ENCODE results near the gene ECE1. TPM values are rescaled to one million over a fixed set of nuclear protein-coding genes. Genes with fewer than 3 reads are reported as not detected.

ECE1 gene
- total and polyA plus RNA-seq, 11 donors, result 37.3 to 140 (median 59.4) TPM

DNA sequence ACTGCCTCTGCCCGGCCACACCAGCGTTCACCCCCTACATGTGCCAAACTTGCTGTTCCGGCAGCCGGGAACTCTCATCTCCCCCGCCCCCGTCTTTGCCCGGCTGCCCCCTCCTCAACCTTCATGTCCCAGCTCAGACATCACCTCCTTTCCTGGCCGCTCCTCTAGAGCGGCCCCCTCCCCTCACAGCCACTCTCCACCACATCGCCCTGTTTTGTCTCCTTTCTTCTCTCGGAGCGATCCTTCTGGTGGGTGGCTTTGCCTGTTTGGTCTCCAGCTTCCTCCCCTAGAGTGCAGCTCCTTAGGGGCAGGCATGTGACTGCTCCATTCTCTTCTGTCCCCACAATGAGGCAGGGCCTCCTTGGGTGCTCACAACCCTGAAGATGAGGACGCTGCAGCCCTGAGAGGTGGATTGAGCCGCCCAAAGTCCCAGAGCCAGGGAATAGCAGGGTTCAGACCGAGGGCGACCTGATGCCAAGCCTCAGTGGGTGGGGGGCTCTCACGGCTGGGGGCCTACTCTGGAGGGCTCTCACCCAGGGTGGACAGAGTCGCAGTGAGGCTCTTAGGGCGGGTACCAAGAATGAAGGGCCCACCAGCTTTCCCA, 44.9 kb upstream of the ECE1 start:
- Histone ChIP-seq H3K36me3 (no peaks in the 10 kb centered on the region), H3K4me3 (peak overlapping the region in 10 of 12 donors; percentile 18 to 50 (median 34)), H3K4me1 (peaks cover 18 to 95% (median 80%) of the 10 kb centered on the region in 12 donors), H3K27ac (peak overlapping the region; percentile 15 to 94 (median 82)), H3K9me3 (no peaks in the 10 kb centered on the region), H3K27me3 (no peaks in the 10 kb centered on the region)
- WGBS, 4 donors, result 56 to 66% (median 62%) methylated on average over 19 of the region's 19 CpGs
- intact Hi-C loops (cut with DNase I), result loop anchor here in 6 of 10 donors (2.0 to 5.0 kb wide), 3 partner anchors 43 to 80 kb away; partner anchors contain the start of gene ECE1 (in 1 of the 6)
- ATAC-seq (no peak), DNase-seq (peak in 1 of 5 donors; percentile 45)
- TF ChIP-seq, protein P1, sequence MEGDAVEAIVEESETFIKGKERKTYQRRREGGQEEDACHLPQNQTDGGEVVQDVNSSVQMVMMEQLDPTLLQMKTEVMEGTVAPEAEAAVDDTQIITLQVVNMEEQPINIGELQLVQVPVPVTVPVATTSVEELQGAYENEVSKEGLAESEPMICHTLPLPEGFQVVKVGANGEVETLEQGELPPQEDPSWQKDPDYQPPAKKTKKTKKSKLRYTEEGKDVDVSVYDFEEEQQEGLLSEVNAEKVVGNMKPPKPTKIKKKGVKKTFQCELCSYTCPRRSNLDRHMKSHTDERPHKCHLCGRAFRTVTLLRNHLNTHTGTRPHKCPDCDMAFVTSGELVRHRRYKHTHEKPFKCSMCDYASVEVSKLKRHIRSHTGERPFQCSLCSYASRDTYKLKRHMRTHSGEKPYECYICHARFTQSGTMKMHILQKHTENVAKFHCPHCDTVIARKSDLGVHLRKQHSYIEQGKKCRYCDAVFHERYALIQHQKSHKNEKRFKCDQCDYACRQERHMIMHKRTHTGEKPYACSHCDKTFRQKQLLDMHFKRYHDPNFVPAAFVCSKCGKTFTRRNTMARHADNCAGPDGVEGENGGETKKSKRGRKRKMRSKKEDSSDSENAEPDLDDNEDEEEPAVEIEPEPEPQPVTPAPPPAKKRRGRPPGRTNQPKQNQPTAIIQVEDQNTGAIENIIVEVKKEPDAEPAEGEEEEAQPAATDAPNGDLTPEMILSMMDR (IDR thresholded peaks at IDR 0.05), result peak in 2 of 12 donors; percentile 17 to 32
- no peak for TF ChIP-seq POLR2A (IDR thresholded peaks at IDR 0.05)

DNA sequence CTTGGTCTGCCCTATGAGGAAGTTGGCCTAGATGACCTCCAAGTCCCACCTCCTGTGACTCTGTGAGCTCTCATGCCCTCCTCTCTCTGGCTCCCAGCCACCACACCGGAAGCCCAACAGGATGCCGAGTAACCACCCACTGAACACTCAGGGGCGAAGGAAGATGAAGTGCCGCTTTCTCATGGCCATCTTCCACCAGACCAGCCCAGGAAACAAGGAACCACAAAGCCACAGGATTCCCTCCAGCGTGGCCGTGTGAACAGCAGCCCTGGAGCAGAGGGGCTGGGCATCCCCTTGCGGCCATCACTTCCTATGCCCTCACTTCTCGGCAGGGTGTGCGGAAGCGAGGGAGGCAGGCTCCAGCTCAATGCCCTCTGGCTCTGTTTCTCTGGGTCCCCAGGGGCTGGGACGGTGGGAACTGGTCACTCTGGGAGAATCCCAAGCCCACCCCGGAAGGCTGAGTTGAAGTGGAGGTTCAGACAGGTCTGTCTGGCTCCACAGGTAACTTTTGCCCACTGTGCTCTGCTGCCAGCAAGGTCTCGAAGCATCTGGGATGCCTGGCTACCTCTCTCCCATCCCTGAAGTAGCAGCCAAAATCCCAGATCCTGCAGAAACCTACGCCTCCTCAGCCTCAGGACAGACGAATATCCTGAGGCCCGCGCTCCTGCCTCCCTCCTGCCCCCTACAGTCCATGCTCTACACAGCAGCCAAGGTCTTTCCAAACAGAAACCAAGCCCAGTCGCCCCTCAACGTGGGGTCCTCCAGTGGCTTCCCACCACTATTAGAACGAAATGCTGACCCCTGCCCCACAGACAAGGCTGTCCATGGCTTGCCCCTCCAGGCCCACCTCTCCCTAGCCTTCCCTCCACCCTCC, 44.2 kb upstream of the ECE1 start:
- Histone ChIP-seq H3K36me3 (no peaks in the 10 kb centered on the region), H3K4me3 (peak overlapping the region in 10 of 12 donors; percentile 18 to 50 (median 34)), H3K9me3 (no peaks in the 10 kb centered on the region), H3K27me3 (no peaks in the 10 kb centered on the region), H3K4me1 (peaks cover 18 to 93% (median 74%) of the 10 kb centered on the region in 12 donors), H3K27ac (peak overlapping the region; percentile 15 to 94 (median 82))
- DNase-seq, result peak; percentile 76 to 88 (median 77)
- TF ChIP-seq POLR2A (IDR thresholded peaks at IDR 0.05), result peak in 1 of 2 donors; percentile 8
- TF ChIP-seq, protein P1 (IDR thresholded peaks at IDR 0.05), result peak; percentile 67 to 91 (median 84)
- intact Hi-C loops (cut with DNase I), result loop anchor here in 9 of 10 donors (1.0 to 5.0 kb wide), 4 partner anchors 42 to 80 kb away; partner anchors contain the start of gene ECE1 (in 4 of the 9)
- ATAC-seq, result peak; percentile 23 to 59 (median 53)
- 21 to 37% (median 35%) methylated on average over 18 to 20 of the region's 20 CpGs for WGBS, 4 donors

DNA sequence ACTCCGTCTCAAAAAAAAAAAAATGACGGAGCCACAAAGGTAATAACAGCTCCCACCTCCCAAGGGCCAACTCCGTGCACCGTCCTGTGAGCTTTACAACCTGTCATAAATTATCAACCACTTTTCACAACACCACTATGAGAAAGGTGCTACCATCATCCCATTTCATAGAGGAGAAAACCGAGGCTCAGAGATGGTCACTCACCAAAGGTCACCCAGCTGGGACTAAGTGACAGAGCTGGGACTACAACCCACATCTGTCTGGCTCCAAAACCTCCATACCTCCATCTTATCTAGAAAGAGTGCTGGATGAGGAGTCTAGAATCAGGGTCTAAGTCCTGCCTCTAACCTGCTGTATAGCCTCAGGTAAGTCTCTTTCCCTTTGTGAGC, 43.6 kb upstream of the ECE1 start:
- H3K36me3 ChIP-seq, result no peaks in the 10 kb centered on the region
- no peaks in the 10 kb centered on the region for H3K27me3 ChIP-seq
- WGBS, 4 donors, result 89 to 96% (median 94%) methylated on average over 5 of the region's 5 CpGs
- H3K4me3 ChIP-seq, result peak overlapping the region in 2 of 12 donors; percentile 18 to 44
- no peaks in the 10 kb centered on the region for H3K9me3 ChIP-seq
- H3K27ac ChIP-seq, result peak overlapping the region in 11 of 12 donors; percentile 74 to 94 (median 82)
- H3K4me1 ChIP-seq, result peaks cover 13 to 92% (median 70%) of the 10 kb centered on the region in 12 donors
- TF ChIP-seq POLR2A (IDR thresholded peaks at IDR 0.05), result no peak
- TF ChIP-seq, protein P1 (IDR thresholded peaks at IDR 0.05), result no peak
- DNase-seq, result peak in 1 of 5 donors; percentile 17
- intact Hi-C loops (cut with DNase I), result loop anchor here in 7 of 10 donors (1.0 to 5.0 kb wide), 4 partner anchors 42 to 79 kb away; partner anchors contain the start of gene ECE1 (in 3 of the 7)
- no peak for ATAC-seq

Data from heart left ventricle (tissue), 16 donors.